H1 (cell line): Measurements from ENCODE around the gene RRP1. TPM values are rescaled to one million over a fixed set of nuclear protein-coding genes. Genes with fewer than 3 reads are reported as not detected.

Experiments used
- ATF2 ChIP-seq: IDR thresholded peaks from 2 replicates; pipeline ENCODE4 v1.6.1; 2012; ENCODE audit warnings: low read length, inconsistent platforms
- ATF3 ChIP-seq: IDR thresholded peaks from 2 replicates; pipeline ENCODE4 v1.6.1; 2011; ENCODE audit warnings: low read depth, mild to moderate bottlenecking, low read length; ENCODE audit not compliant: insufficient read depth
- CEBPB ChIP-seq: IDR thresholded peaks from 2 replicates; pipeline ENCODE4 v1.6.1; 2012; ENCODE audit warnings: low read depth, low read length
- CHD2 ChIP-seq: IDR thresholded peaks from 2 replicates; pipeline ENCODE4 v1.6.1; 2012; ENCODE audit warnings: low read length, improper control_type of control experiment
- CREB1 ChIP-seq: IDR thresholded peaks from 2 replicates; pipeline ENCODE4 v1.6.1; 2012; ENCODE audit warnings: inconsistent platforms
- EGR1 ChIP-seq: IDR thresholded peaks from 2 replicates; pipeline ENCODE4 v1.6.1; 2011; ENCODE audit warnings: low read depth, low read length, borderline replicate concordance
- FOSL1 ChIP-seq: IDR thresholded peaks from 2 replicates; pipeline ENCODE4 v1.6.1; 2011; ENCODE audit warnings: mild to moderate bottlenecking, low read depth, low read length, moderate library complexity; ENCODE audit not compliant: insufficient read depth
- GABPA ChIP-seq: IDR thresholded peaks from 2 replicates; pipeline ENCODE4 v1.6.1; 2011; ENCODE audit warnings: mild to moderate bottlenecking, low read length, moderate library complexity, borderline replicate concordance; ENCODE audit not compliant: insufficient read depth
- HDAC2 ChIP-seq, 2 experiments: fragments of 300-600 bp in 1 of 2; sonication (generic) in 1 of 2; IDR thresholded peaks; 2 replicates each; pipeline ENCODE4 v1.6.1; 2011 to 2012; ENCODE audit warnings: low read depth in 2 of 2, low read length in 2 of 2, mild to moderate bottlenecking in 2 of 2, moderate library complexity in 2 of 2, borderline replicate concordance in 1 of 2, inconsistent platforms in 1 of 2
- HDAC6 ChIP-seq: IDR thresholded peaks from one replicate; pipeline ENCODE4 v1.7.1; 2012; ENCODE audit warnings: low read depth, mild to moderate bottlenecking, inconsistent platforms, low read length, moderate library complexity
- JUN ChIP-seq: IDR thresholded peaks from 2 replicates; pipeline ENCODE4 v1.6.1; 2011; ENCODE audit warnings: low read depth, mild to moderate bottlenecking, improper control_type of control experiment, low read length
- KDM1A ChIP-seq: fragments of 200-600, 300-600 bp; sonication (generic); IDR thresholded peaks from 2 replicates; pipeline ENCODE4 v1.7.1; 2016; ENCODE audit warnings: mild to moderate bottlenecking, low read length, borderline replicate concordance
- MAX ChIP-seq: IDR thresholded peaks from 2 replicates; pipeline ENCODE4 v1.6.1; 2012; ENCODE audit warnings: inconsistent platforms
- POLR2A ChIP-seq, 2 experiments: IDR thresholded peaks; 1 replicate in 1 of 2; 2 replicates in 1 of 2; pipeline ENCODE4 v1.6.1; 2011; ENCODE audit warnings: low read depth in 2 of 2, low read length in 2 of 2, mild to moderate bottlenecking in 2 of 2; ENCODE audit errors: control extremely low read depth in 1 of 2
- RNF2 ChIP-seq: fragments of 200-900, 300-1000 bp; sonication (generic); IDR thresholded peaks from 2 replicates; pipeline ENCODE4 v1.7.1; 2016; ENCODE audit warnings: borderline replicate concordance, low read depth, mild to moderate bottlenecking, antibody characterized with exemption, low read length; ENCODE audit not compliant: poor library complexity, severe bottlenecking; ENCODE audit errors: missing control alignments
- SIN3A ChIP-seq, 2 experiments: IDR thresholded peaks in 1 of 2; conservative IDR thresholded peaks in 1 of 2; 2 replicates each; pipeline ENCODE4 v1.6.1; 2011 to 2012; ENCODE audit warnings: low read length in 2 of 2, improper control_type of control experiment in 1 of 2, low read depth in 1 of 2, mild to moderate bottlenecking in 1 of 2
- SP1 ChIP-seq: IDR thresholded peaks from 2 replicates; pipeline ENCODE4 v1.6.1; 2011; ENCODE audit warnings: low read depth, low read length
- SP2 ChIP-seq: IDR thresholded peaks from 2 replicates; pipeline ENCODE4 v1.6.1; 2012; ENCODE audit warnings: mild to moderate bottlenecking, low read length, inconsistent platforms
- TCF12 ChIP-seq: IDR thresholded peaks from 2 replicates; pipeline ENCODE4 v1.6.1; 2011; ENCODE audit warnings: low read depth, mild to moderate bottlenecking, low read length
- USF2 ChIP-seq: IDR thresholded peaks from 2 replicates; pipeline ENCODE4 v1.6.1; 2011; ENCODE audit warnings: low read length, improper control_type of control experiment
- polyA plus RNA-seq, 7 experiments: library from polyadenylated mRNA; depleted of rRNA in 3 of 7; stranded (reverse) in 5 of 7; unstranded in 2 of 7; fragments of >200 nt in 5 of 7; fragments of 200-250 nt in 2 of 7; gene quantifications; 1 replicate in 5 of 7; 2 replicates in 1 of 7; 4 replicates in 1 of 7; pipeline versions ENCODE4 v1.2.1 to v1.2.3, GENCODE V29; 2011 to 2013; ENCODE audit warnings: missing spikeins in 2 of 7, mixed read lengths in 2 of 7
- total RNA-seq: library from RNA; stranded (reverse); fragmentation: NEBNext Ultra II Directional; extraction: Animal tissue kit (Norgen Biotek cat#: 25700); gene quantifications from 2 replicates; pipeline ENCODE4 v1.2.1, GENCODE V29; 2021

Gene RRP1
- total and polyA plus RNA-seq, 2 of the 8 experiments (the other 6 are each of a cell fraction or from before 2014, with no cell fraction given): 11.6 to 55.2 TPM

GRCh38 chr21:43775795-43776430, 13.5 kb upstream of the RRP1 start, which contains the start of gene CSTB (continued):
- 0 out of 4 replicates have a peak, but pooled peaks of 1 of the 2 experiments have one; percentile 13 for TF ChIP-seq SIN3A (conservative IDR thresholded peaks at IDR 0.05 in 1 of 2, IDR thresholded peaks at IDR 0.05 in 1 of 2; ENCODE audit: low read depth in 1 of 2, low read length in 2 of 2)
- no peak for TF ChIP-seq SP2
- TF ChIP-seq ATF2: no peak
- no peak for TF ChIP-seq TCF12
- no peak for TF ChIP-seq SP1
- no peak for TF ChIP-seq HDAC2 (IDR thresholded peaks at IDR 0.05; ENCODE audit: borderline replicate concordance in 1 of 2, low read depth in 2 of 2, low read length in 2 of 2)
- peak; percentile 92 for TF ChIP-seq USF2
- TF ChIP-seq FOSL1: no peak
- peak; percentile 81 for TF ChIP-seq CREB1
- TF ChIP-seq RNF2: no peak
- TF ChIP-seq POLR2A (IDR thresholded peaks at IDR 0.05; ENCODE audit: control extremely low read depth in 1 of 2, low read depth in 2 of 2, low read length in 2 of 2): peak in 1 of 2 experiments; percentile 55; a peak in 1 of 3 replicates
- peak; percentile 82 for TF ChIP-seq ATF3
- no peak for TF ChIP-seq JUN
- peak; percentile 38 for TF ChIP-seq MAX
- TF ChIP-seq CHD2: no peak
- no peak for TF ChIP-seq CEBPB
- TF ChIP-seq EGR1: 0 out of 2 replicates have a peak, but pooled peaks have one; percentile 24
- TF ChIP-seq HDAC6: no peak
- no peak for TF ChIP-seq KDM1A
- TF ChIP-seq GABPA: 0 out of 2 replicates have a peak, but pooled peaks have one; percentile 51
